Uterus (tissue), 4 donors: ENCODE measurements around the gene PLXDC2. TPM values are rescaled to one million over a fixed set of nuclear protein-coding genes. Genes with fewer than 3 reads are reported as not detected.
"Not testable (repeated sequence)": the region's sequence is repeated elsewhere in the genome, so short reads cannot be mapped to it uniquely, and the experiment has no call there.

Source experiments
- DNase-seq, 2 donors: peaks; one replicate each; pipeline ENCODE4 v3.0.0-alpha.2; 2019 to 2020
- H3K27ac ChIP-seq, 2 donors: fragments of 200-600 bp; sonication (generic); 1 replicate in 1 of 2; 2 replicates in 1 of 2; pipeline ENCODE4 v1.5.1; 2016 to 2018
- H3K27me3 ChIP-seq, 2 donors: fragments of 200-600 bp; sonication (generic); one replicate each; pipeline ENCODE4 v1.5.1; 2018 to 2019; ENCODE audit warnings: control low read depth in 1 of 2
- H3K36me3 ChIP-seq, 2 donors: fragments of 200-600 bp; sonication (generic); one replicate each; pipeline ENCODE4 v1.5.1; 2019; ENCODE audit warnings: control low read depth in 1 of 2
- H3K4me1 ChIP-seq, 2 donors: fragments of 200-600 bp; sonication (generic); one replicate each; pipeline ENCODE4 v1.5.1; 2018 to 2019; ENCODE audit warnings: control low read depth in 1 of 2
- H3K4me3 ChIP-seq, 2 donors: fragments of 200-600 bp; sonication (generic); 1 replicate in 1 of 2; 2 replicates in 1 of 2; pipeline ENCODE4 v1.5.1; 2018 to 2019; ENCODE audit warnings: mild to moderate bottlenecking in 1 of 2
- H3K9me3 ChIP-seq, 2 donors: fragments of 200-600 bp; sonication (generic); one replicate each; pipeline ENCODE4 v1.5.1; 2019; ENCODE audit warnings: control low read depth in 1 of 2
- CTCF ChIP-seq, 4 experiments: fragments of 200-600 bp in 2 of 4; fragments of 450-650 bp in 2 of 4; sonication (generic) in 2 of 4; IDR thresholded peaks; one replicate each; pipeline ENCODE4 v1.5.1; 2016 to 2019; ENCODE audit warnings: antibody characterized with exemption in 4 of 4, mild to moderate bottlenecking in 2 of 4, moderate library complexity in 1 of 4
- POLR2A ChIP-seq, 2 donors: fragments of 450-650 bp; IDR thresholded peaks; one replicate each; pipeline ENCODE4 v1.6.1; 2016; ENCODE audit warnings: antibody characterized with exemption in 2 of 2, mild to moderate bottlenecking in 1 of 2, moderate library complexity in 1 of 2
- intact Hi-C: fragments of 100-400 bp; cut with DNase I; formaldehyde crosslinking; loops from one replicate; pipeline ENCODE4 v1.15.1; 2023; ENCODE audit warnings: low total_unique reads
- total RNA-seq, 4 donors: library from RNA; depleted of rRNA in 3 of 4; stranded (reverse); fragments of >200 nt in 3 of 4; gene quantifications; one replicate each; pipeline versions ENCODE4 v1.1.0 to v1.2.4, GENCODE V29; 2014 to 2023
- donor health status: DM: yes; HTN: yes; CAD: no.

Gene PLXDC2
- total RNA-seq, 4 donors from 2014 or later = 39.4 to 59.2 (median 52.2) TPM

GRCh38 chr10:19987931-19988330, 171.7 kb downstream of the PLXDC2 start:
- no peak for TF ChIP-seq POLR2A (IDR thresholded peaks at IDR 0.05)
- TF ChIP-seq CTCF (IDR thresholded peaks at IDR 0.05) = no peak
- no peaks in the 10 kb centered on the region for H3K4me1 ChIP-seq
- H3K27ac ChIP-seq = no peak overlapping the region
- no peaks in the 10 kb centered on the region for H3K36me3 ChIP-seq
- no peaks in the 10 kb centered on the region for H3K27me3 ChIP-seq
- no peak overlapping the region for H3K4me3 ChIP-seq
- H3K9me3 ChIP-seq = no peaks in the 10 kb centered on the region
- intact Hi-C loops = no loop called here
- DNase-seq = no peak

- intact Hi-C loops = no loop called here
Measured at GRCh38 chr10:19993714-19994315, 177.6 kb downstream of the PLXDC2 start.

GRCh38 chr10:19998482-19998881, 182.2 kb downstream of the PLXDC2 start:
- H3K4me3 ChIP-seq = no peak overlapping the region
- H3K36me3 ChIP-seq = no peaks in the 10 kb centered on the region
- DNase-seq = no peak
- no peaks in the 10 kb centered on the region for H3K27me3 ChIP-seq
- TF ChIP-seq POLR2A (IDR thresholded peaks at IDR 0.05) = no peak
- no peak for TF ChIP-seq CTCF (IDR thresholded peaks at IDR 0.05)
- H3K4me1 ChIP-seq = no peaks in the 10 kb centered on the region
- no peak overlapping the region for H3K27ac ChIP-seq
- intact Hi-C loops = no loop called here
- H3K9me3 ChIP-seq = no peaks in the 10 kb centered on the region

More at GRCh38 chr10:19993714-19994315, 177.6 kb downstream of the PLXDC2 start:
- no peaks in the 10 kb centered on the region for H3K9me3 ChIP-seq
- no peak for DNase-seq
- TF ChIP-seq POLR2A (IDR thresholded peaks at IDR 0.05) = no peak
- no peak for TF ChIP-seq CTCF (IDR thresholded peaks at IDR 0.05)
- H3K4me3 ChIP-seq = no peak overlapping the region
- H3K36me3 ChIP-seq = no peaks in the 10 kb centered on the region
- H3K27ac ChIP-seq = no peak overlapping the region
- H3K27me3 ChIP-seq = no peaks in the 10 kb centered on the region
- no peaks in the 10 kb centered on the region for H3K4me1 ChIP-seq

GRCh38 chr10:19999431-19999830, 183.2 kb downstream of the PLXDC2 start:
- H3K27ac ChIP-seq = no peak overlapping the region
- intact Hi-C loops = no loop called here
- H3K27me3 ChIP-seq = no peaks in the 10 kb centered on the region
- no peak for TF ChIP-seq POLR2A (IDR thresholded peaks at IDR 0.05)
- no peak for TF ChIP-seq CTCF (IDR thresholded peaks at IDR 0.05)
- H3K4me1 ChIP-seq = no peaks in the 10 kb centered on the region
- no peak overlapping the region for H3K4me3 ChIP-seq
- H3K9me3 ChIP-seq = no peaks in the 10 kb centered on the region
- no peak for DNase-seq
- no peaks in the 10 kb centered on the region for H3K36me3 ChIP-seq

GRCh38 chr10:20002026-20002425, 185.8 kb downstream of the PLXDC2 start:
- H3K9me3 ChIP-seq, H3K27me3 ChIP-seq, intact Hi-C loops, H3K36me3 ChIP-seq, H3K27ac ChIP-seq, H3K4me3 ChIP-seq, H3K4me1 ChIP-seq, DNase-seq: not testable (repeated sequence)

GRCh38 chr10:20002657-20003056, 186.4 kb downstream of the PLXDC2 start:
- H3K4me3 ChIP-seq = no peak overlapping the region
- H3K36me3 ChIP-seq = no peaks in the 10 kb centered on the region
- H3K27ac ChIP-seq = peak overlapping the region in 1 of 2 donors; percentile 58
- intact Hi-C loops = no loop called here
- H3K27me3 ChIP-seq = no peaks in the 10 kb centered on the region
- TF ChIP-seq POLR2A (IDR thresholded peaks at IDR 0.05) (no peak), CTCF (IDR thresholded peaks at IDR 0.05) (no peak)
- DNase-seq = no peak
- H3K4me1 ChIP-seq = no peaks in the 10 kb centered on the region
- H3K9me3 ChIP-seq = no peaks in the 10 kb centered on the region
